GM23338 (cell line): ENCODE results near the gene APC. TPM values are rescaled to one million over a fixed set of nuclear protein-coding genes. Genes with fewer than 3 reads are reported as not detected.
A peak's percentile ranks its signal among the peaks of the same experiment; 100 is the strongest.

ENCODE experiments used
- ATAC-seq: fragments of 200-7000 bp; cut with Tn5 transposase; 3 replicates; pipeline ENCODE4 v1.9.1; 2020
- DNase-seq: peaks from one replicate; pipeline ENCODE4 v3.0.0-alpha.2; 2015; ENCODE audit warnings: low spot score
- H2AFZ ChIP-seq: fragments of 200-600 bp; sonication (generic); 2 replicates; pipeline ENCODE4 v1.8.0; 2016; ENCODE audit warnings: antibody characterized with exemption, mild to moderate bottlenecking, moderate library complexity
- H3F3A ChIP-seq: fragments of 200-600 bp; sonication (generic); replicated peaks from 2 replicates; pipeline ENCODE4 v1.8.0; 2017; ENCODE audit warnings: antibody characterized with exemption, mixed run types, low read depth
- H3K27ac ChIP-seq: fragments of 200-600 bp; sonication (generic); 2 replicates; pipeline ENCODE4 v1.6.1; 2016; ENCODE audit warnings: low read depth
- H3K27me3 ChIP-seq: fragments of 200-600 bp; sonication (generic); 2 replicates; pipeline ENCODE4 v1.8.0; 2016; ENCODE audit warnings: mild to moderate bottlenecking, mixed run types, moderate library complexity; ENCODE audit not compliant: insufficient read depth
- H3K36me3 ChIP-seq: fragments of 200-600 bp; sonication (generic); 2 replicates; pipeline ENCODE4 v1.8.0; 2016; ENCODE audit warnings: mild to moderate bottlenecking; ENCODE audit not compliant: insufficient read depth
- H3K4me1 ChIP-seq: fragments of 200-600 bp; sonication (generic); 2 replicates; pipeline ENCODE4 v1.8.0; 2016; ENCODE audit warnings: mild to moderate bottlenecking, moderate library complexity; ENCODE audit not compliant: insufficient read depth
- H3K4me2 ChIP-seq: fragments of 200-600 bp; sonication (generic); 2 replicates; pipeline ENCODE4 v1.7.1; 2017; ENCODE audit warnings: mixed run types
- H3K4me3 ChIP-seq: fragments of 200-600 bp; sonication (generic); 2 replicates; pipeline ENCODE4 v1.6.1; 2016; ENCODE audit warnings: mixed run types
- H3K79me2 ChIP-seq: fragments of 200-600 bp; sonication (generic); replicated peaks from 2 replicates; pipeline ENCODE4 v1.8.0; 2017; ENCODE audit warnings: mild to moderate bottlenecking; ENCODE audit not compliant: insufficient read depth
- H3K9me2 ChIP-seq: fragments of 200-600 bp; sonication (generic); 2 replicates; pipeline ENCODE4 v1.8.0; 2017; ENCODE audit not compliant: insufficient read depth
- H4K20me1 ChIP-seq: fragments of 200-600 bp; sonication (generic); replicated peaks from 2 replicates; pipeline ENCODE4 v1.8.0; 2017; ENCODE audit warnings: mild to moderate bottlenecking; ENCODE audit not compliant: insufficient read depth
- H3K27ac Mint-ChIP-seq: 2 replicates; pipeline ENCODE4 v1.8.0; 2020; ENCODE audit warnings: inconsistent platforms, mild to moderate bottlenecking, moderate library complexity, mixed read lengths
- H3K27me3 Mint-ChIP-seq: 3 replicates; pipeline ENCODE4 v1.8.0; 2022; ENCODE audit warnings: low read depth, mild to moderate bottlenecking, moderate library complexity, mixed read lengths, inconsistent platforms; ENCODE audit not compliant: insufficient read depth, poor library complexity
- H3K36me3 Mint-ChIP-seq: 3 replicates; pipeline ENCODE4 v1.8.0; 2021; ENCODE audit warnings: low read depth, mild to moderate bottlenecking, inconsistent platforms, moderate library complexity, mixed read lengths
- H3K4me1 Mint-ChIP-seq: 3 replicates; pipeline ENCODE4 v1.8.0; 2020; ENCODE audit warnings: mild to moderate bottlenecking, inconsistent platforms, mixed read lengths
- H3K4me3 Mint-ChIP-seq: 3 replicates; pipeline ENCODE4 v1.8.0; 2021; ENCODE audit warnings: moderate library complexity, mild to moderate bottlenecking, inconsistent platforms, mixed read lengths
- H3K9me3 Mint-ChIP-seq: 3 replicates; pipeline ENCODE4 v1.8.0; 2020; ENCODE audit warnings: moderate library complexity, mild to moderate bottlenecking, inconsistent platforms, mixed read lengths
- CREB1 ChIP-seq: fragments of 250-450 bp; sonication (Bioruptor Pico); IDR thresholded peaks from 2 replicates; pipeline ENCODE4 v1.5.0; 2020; ENCODE audit warnings: low read depth, mild to moderate bottlenecking, moderate library complexity
- CTCF ChIP-seq, 2 experiments: fragments of 200-600 bp in 1 of 2; sonication (generic) in 1 of 2; conservative IDR thresholded peaks; 2 replicates each; pipeline versions ENCODE4 v1.5.1 to v1.6.1; 2016 to 2017; ENCODE audit warnings: antibody characterized with exemption in 2 of 2, low read depth in 2 of 2, mild to moderate bottlenecking in 2 of 2, moderate library complexity in 1 of 2
- ETS1 ChIP-seq: IDR thresholded peaks from 2 replicates; pipeline ENCODE4 v1.6.1; 2016; ENCODE audit warnings: antibody characterized with exemption
- EZH2 ChIP-seq: fragments of 200-600 bp; sonication (generic); IDR thresholded peaks from one replicate; pipeline ENCODE4 v1.8.0; 2017; ENCODE audit warnings: antibody characterized with exemption, mild to moderate bottlenecking, low read depth; ENCODE audit not compliant: unreplicated experiment
- EZH2phosphoT487 ChIP-seq: fragments of 200-600 bp; sonication (generic); IDR thresholded peaks from one replicate; pipeline ENCODE4 v1.8.1; 2018; ENCODE audit warnings: antibody characterized with exemption; ENCODE audit not compliant: unreplicated experiment
- JUNB ChIP-seq: IDR thresholded peaks from one replicate; pipeline ENCODE4 v1.6.1; 2016; ENCODE audit warnings: antibody characterized with exemption; ENCODE audit not compliant: unreplicated experiment
- NANOG ChIP-seq: IDR thresholded peaks from 2 replicates; pipeline ENCODE4 v1.6.1; 2016; ENCODE audit warnings: antibody characterized with exemption, borderline replicate concordance
- POLR2AphosphoS5 ChIP-seq: IDR thresholded peaks from 2 replicates; pipeline ENCODE4 v1.6.1; 2016; ENCODE audit warnings: antibody characterized with exemption, low read depth
- STAT1 ChIP-seq: IDR thresholded peaks from one replicate; pipeline ENCODE4 v1.6.1; 2016; ENCODE audit warnings: antibody characterized with exemption; ENCODE audit not compliant: unreplicated experiment
- ZNF114 ChIP-seq: fragments of 250-450 bp; sonication (Bioruptor Pico); IDR thresholded peaks from 2 replicates; pipeline ENCODE4 v1.5.0; 2020; ENCODE audit warnings: mild to moderate bottlenecking, moderate library complexity
- ZNF331 ChIP-seq: fragments of 250-450 bp; sonication (Bioruptor Pico); IDR thresholded peaks from 2 replicates; pipeline ENCODE4 v1.5.0; 2020; ENCODE audit warnings: low read depth, mild to moderate bottlenecking, moderate library complexity
- ZNF462 ChIP-seq: fragments of 250-450 bp; sonication (Bioruptor Pico); IDR thresholded peaks from 2 replicates; pipeline ENCODE4 v1.5.0; 2020; ENCODE audit warnings: mild to moderate bottlenecking, moderate library complexity
- polyA plus RNA-seq: library from polyadenylated mRNA; unstranded; fragments of >200 nt; fragmentation: Nextera tagmentation; extraction: Ambion mirVana; gene quantifications from 2 replicates; pipeline ENCODE4 v1.2.1, GENCODE V29; 2016
- total RNA-seq: library from RNA; depleted of rRNA; stranded (reverse); fragments of >200 nt; shearing (Covaris generic); gene quantifications from 2 replicates; pipeline ENCODE4 v1.2.3, GENCODE V29; 2014
- TF ChIP-seq, protein P1 (sequence below): IDR thresholded peaks from one replicate; pipeline ENCODE4 v1.6.1; 2018; ENCODE audit warnings: antibody characterized with exemption; ENCODE audit not compliant: unreplicated experiment

Gene APC
- total and polyA plus RNA-seq, 2 experiments from 2014 or later: 42.4 to 62.9 TPM

GRCh38 chr5:112880219-112880964 lies 142.7 kb downstream of the APC start:
- Histone ChIP-seq H3K4me3 (no peak overlapping the region), H3K27me3 (no peaks in the 10 kb centered on the region), H3K36me3 (no peaks in the 10 kb centered on the region; the same call in 1 of the 2 replicates), H3K79me2 (no peaks in the 10 kb centered on the region; the same call in 1 of the 2 replicates), H3K9me2 (no peaks in the 10 kb centered on the region), H3K4me2 (no peak overlapping the region), H2AFZ (no peak overlapping the region), H3K4me1 (peaks cover 10% of the 10 kb centered on the region; the same call in 1 of the 2 replicates), H3F3A (no peaks in the 10 kb centered on the region), H4K20me1 (peaks cover 8% of the 10 kb centered on the region; the same call in 1 of the 2 replicates), H3K27ac (0 out of 2 replicates have a peak overlapping the region, but pooled peaks have one; percentile 28)
- no peaks in the 10 kb centered on the region for H3K9me3 Mint-ChIP-seq
- H3K36me3 Mint-ChIP-seq: peaks cover 36% of the 10 kb centered on the region
- DNase-seq (no peak), ATAC-seq (no peak)
- H3K27ac Mint-ChIP-seq: no peak overlapping the region
- H3K27me3 Mint-ChIP-seq: peaks cover 4% of the 10 kb centered on the region
- TF ChIP-seq JUNB: no peak
- TF ChIP-seq ZNF114 (CRISPR knock-in tag): no peak
- TF ChIP-seq NANOG: no peak
- TF ChIP-seq ZNF462: no peak
- no peak for TF ChIP-seq POLR2AphosphoS5
- TF ChIP-seq EZH2phosphoT487: no peak
- TF ChIP-seq, protein P1, sequence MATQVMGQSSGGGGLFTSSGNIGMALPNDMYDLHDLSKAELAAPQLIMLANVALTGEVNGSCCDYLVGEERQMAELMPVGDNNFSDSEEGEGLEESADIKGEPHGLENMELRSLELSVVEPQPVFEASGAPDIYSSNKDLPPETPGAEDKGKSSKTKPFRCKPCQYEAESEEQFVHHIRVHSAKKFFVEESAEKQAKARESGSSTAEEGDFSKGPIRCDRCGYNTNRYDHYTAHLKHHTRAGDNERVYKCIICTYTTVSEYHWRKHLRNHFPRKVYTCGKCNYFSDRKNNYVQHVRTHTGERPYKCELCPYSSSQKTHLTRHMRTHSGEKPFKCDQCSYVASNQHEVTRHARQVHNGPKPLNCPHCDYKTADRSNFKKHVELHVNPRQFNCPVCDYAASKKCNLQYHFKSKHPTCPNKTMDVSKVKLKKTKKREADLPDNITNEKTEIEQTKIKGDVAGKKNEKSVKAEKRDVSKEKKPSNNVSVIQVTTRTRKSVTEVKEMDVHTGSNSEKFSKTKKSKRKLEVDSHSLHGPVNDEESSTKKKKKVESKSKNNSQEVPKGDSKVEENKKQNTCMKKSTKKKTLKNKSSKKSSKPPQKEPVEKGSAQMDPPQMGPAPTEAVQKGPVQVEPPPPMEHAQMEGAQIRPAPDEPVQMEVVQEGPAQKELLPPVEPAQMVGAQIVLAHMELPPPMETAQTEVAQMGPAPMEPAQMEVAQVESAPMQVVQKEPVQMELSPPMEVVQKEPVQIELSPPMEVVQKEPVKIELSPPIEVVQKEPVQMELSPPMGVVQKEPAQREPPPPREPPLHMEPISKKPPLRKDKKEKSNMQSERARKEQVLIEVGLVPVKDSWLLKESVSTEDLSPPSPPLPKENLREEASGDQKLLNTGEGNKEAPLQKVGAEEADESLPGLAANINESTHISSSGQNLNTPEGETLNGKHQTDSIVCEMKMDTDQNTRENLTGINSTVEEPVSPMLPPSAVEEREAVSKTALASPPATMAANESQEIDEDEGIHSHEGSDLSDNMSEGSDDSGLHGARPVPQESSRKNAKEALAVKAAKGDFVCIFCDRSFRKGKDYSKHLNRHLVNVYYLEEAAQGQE: no peak
- TF ChIP-seq EZH2: no peak
- TF ChIP-seq STAT1: no peak
- TF ChIP-seq ZNF331 (CRISPR knock-in tag): no peak
- no peak for TF ChIP-seq CTCF (conservative IDR thresholded peaks at IDR 0.05; ENCODE audit: low read depth in 2 of 2)
- no peak for TF ChIP-seq ETS1
- TF ChIP-seq CREB1: no peak
- H3K4me1 Mint-ChIP-seq: peaks cover 27% of the 10 kb centered on the region; the same call in 2 of the 3 replicates
- no peak overlapping the region for H3K4me3 Mint-ChIP-seq
